MM.1S (cell line): ENCODE results near the gene FAM200B.

Experiments
- DNase-seq: peaks from one replicate; pipeline ENCODE4 v3.0.0-alpha.2; 2015
- H2AFZ ChIP-seq: fragments of 300-600 bp; sonication (generic); 2 replicates; pipeline ENCODE4 v1.6.0; 2016; ENCODE audit warnings: antibody characterized with exemption, low read length
- H3F3A ChIP-seq: fragments of 300-600 bp; sonication (generic); 2 replicates; pipeline ENCODE4 v1.6.1; 2016; ENCODE audit warnings: mild to moderate bottlenecking, antibody characterized with exemption, low read length, moderate library complexity, mixed read lengths; ENCODE audit not compliant: insufficient read depth
- H3K27ac ChIP-seq: fragments of 300-600 bp; sonication (generic); 2 replicates; pipeline ENCODE4 v1.5.1; 2016; ENCODE audit warnings: mild to moderate bottlenecking, low read length
- H3K27me3 ChIP-seq: fragments of 300-600 bp; sonication (generic); replicated peaks from 2 replicates; pipeline ENCODE4 v1.6.0; 2016; ENCODE audit warnings: low read length; ENCODE audit not compliant: insufficient read depth
- H3K36me3 ChIP-seq: fragments of 300-600 bp; sonication (generic); replicated peaks from 2 replicates; pipeline ENCODE4 v1.6.1; 2016; ENCODE audit warnings: mild to moderate bottlenecking, low read length, mixed read lengths; ENCODE audit not compliant: insufficient read depth
- H3K4me1 ChIP-seq: fragments of 300-600 bp; sonication (generic); 2 replicates; pipeline ENCODE4 v1.6.1; 2016; ENCODE audit warnings: low read length, mixed read lengths
- H3K4me2 ChIP-seq: fragments of 300-600 bp; sonication (generic); 2 replicates; pipeline ENCODE4 v1.6.0; 2016; ENCODE audit warnings: low read depth, low read length
- H3K4me3 ChIP-seq: fragments of 300-600 bp; sonication (generic); 2 replicates; pipeline ENCODE4 v1.5.1; 2016; ENCODE audit warnings: low read length, mixed read lengths
- H3K79me2 ChIP-seq: fragments of 300-600 bp; sonication (generic); 2 replicates; pipeline ENCODE4 v1.6.1; 2016; ENCODE audit warnings: mixed run types, low read length, mixed read lengths
- H3K9ac ChIP-seq: fragments of 300-600 bp; sonication (generic); 2 replicates; pipeline ENCODE4 v1.6.1; 2016; ENCODE audit warnings: low read length, mixed read lengths
- H3K9me2 ChIP-seq: fragments of 300-600 bp; sonication (generic); replicated peaks from 2 replicates; pipeline ENCODE4 v1.6.1; 2016; ENCODE audit warnings: mild to moderate bottlenecking, low read length, mixed read lengths; ENCODE audit not compliant: insufficient read depth
- H3K9me3 ChIP-seq: fragments of 300-600 bp; sonication (generic); replicated peaks from 2 replicates; pipeline ENCODE4 v1.6.1; 2016; ENCODE audit warnings: mild to moderate bottlenecking, low read length, mixed read lengths; ENCODE audit not compliant: insufficient read depth
- H4K20me1 ChIP-seq: fragments of 300-600 bp; sonication (generic); 2 replicates; pipeline ENCODE4 v1.6.1; 2016; ENCODE audit warnings: mild to moderate bottlenecking, low read length, moderate library complexity, mixed read lengths; ENCODE audit not compliant: insufficient read depth
- CTCF ChIP-seq: fragments of 300-600 bp; sonication (generic); IDR thresholded peaks from 2 replicates; pipeline ENCODE4 v1.5.1; 2016; ENCODE audit warnings: antibody characterized with exemption, low read length, mixed read lengths
- EZH2 ChIP-seq: fragments of 300-600 bp; sonication (generic); optimal IDR thresholded peaks from 2 replicates; pipeline ENCODE3; 2017; ENCODE audit warnings: low read depth, mild to moderate bottlenecking, antibody characterized with exemption, low read length, mixed read lengths
- EZH2phosphoT487 ChIP-seq: fragments of 300-600 bp; sonication (generic); IDR thresholded peaks from 2 replicates; pipeline ENCODE4 v1.6.1; 2018; ENCODE audit warnings: antibody characterized with exemption, low read length

The FAM200B gene

DNA sequence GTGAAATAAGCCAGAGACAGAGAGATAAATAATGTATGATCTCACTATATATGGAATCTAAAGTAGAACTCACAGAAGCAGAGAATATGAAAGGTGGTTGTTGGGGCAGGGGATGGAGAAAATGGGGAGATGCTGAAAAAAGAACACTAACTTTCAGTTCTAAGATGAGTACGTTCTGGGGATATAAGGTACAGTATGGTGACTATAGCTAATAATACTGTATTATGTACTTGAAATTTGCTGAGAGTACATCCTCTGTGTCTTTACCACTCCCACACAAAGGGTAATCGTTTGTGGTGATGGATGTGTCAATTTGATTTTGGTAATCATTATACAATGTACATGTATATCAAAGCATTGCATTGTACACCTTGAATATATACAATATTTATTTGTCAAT lies 33.0 kb upstream of the FAM200B start:
- Histone ChIP-seq H3K27ac (no peak overlapping the region), H3K4me2 (no peak overlapping the region), H2AFZ (no peak overlapping the region), H3K79me2 (peaks cover 96% of the 10 kb centered on the region), H3K27me3 (no peaks in the 10 kb centered on the region), H3K4me3 (no peak overlapping the region), H3K9ac (no peak overlapping the region), H4K20me1 (no peaks in the 10 kb centered on the region; the same call in 1 of the 2 replicates), H3K9me3 (no peaks in the 10 kb centered on the region), H3K9me2 (no peaks in the 10 kb centered on the region), H3F3A (peaks cover 8% of the 10 kb centered on the region; the same call in 1 of the 2 replicates), H3K36me3 (no peaks in the 10 kb centered on the region), H3K4me1 (peaks cover 34% of the 10 kb centered on the region)
- no peak for DNase-seq
- TF ChIP-seq CTCF = no peak
- no peak for TF ChIP-seq EZH2
- no peak for TF ChIP-seq EZH2phosphoT487

DNA sequence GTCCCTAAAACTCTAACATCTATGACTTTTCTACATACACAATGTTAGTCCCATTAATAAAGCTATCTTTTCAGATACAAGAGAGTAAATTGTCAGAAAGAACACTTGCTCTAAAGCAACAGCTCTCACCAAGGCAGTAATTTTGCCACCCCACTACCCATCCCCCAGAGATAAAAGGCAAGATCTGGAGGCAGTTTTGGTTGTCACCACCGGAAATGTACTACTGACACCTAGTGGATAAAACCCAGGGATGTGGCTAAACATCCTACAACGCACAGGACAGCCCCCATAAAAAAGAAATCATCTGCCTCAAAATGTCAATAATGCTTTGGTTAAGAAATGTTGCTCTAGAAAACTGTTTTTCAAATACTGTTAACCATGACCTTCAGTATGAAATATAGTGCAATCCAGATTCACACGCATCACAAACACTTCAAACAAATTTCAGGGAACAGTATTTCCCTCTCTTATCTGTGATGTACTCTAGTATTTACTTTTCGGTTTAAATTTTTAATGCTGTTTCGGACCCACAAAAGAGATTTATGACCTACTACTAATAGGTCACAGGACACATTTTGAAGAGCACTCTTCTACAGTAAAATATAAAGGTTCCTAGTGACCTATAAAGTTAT lies 31.6 kb upstream of the FAM200B start:
- Histone ChIP-seq H4K20me1 (no peaks in the 10 kb centered on the region; the same call in 1 of the 2 replicates), H3K27ac (no peak overlapping the region)
- DNase-seq = peak; percentile 71

DNA sequence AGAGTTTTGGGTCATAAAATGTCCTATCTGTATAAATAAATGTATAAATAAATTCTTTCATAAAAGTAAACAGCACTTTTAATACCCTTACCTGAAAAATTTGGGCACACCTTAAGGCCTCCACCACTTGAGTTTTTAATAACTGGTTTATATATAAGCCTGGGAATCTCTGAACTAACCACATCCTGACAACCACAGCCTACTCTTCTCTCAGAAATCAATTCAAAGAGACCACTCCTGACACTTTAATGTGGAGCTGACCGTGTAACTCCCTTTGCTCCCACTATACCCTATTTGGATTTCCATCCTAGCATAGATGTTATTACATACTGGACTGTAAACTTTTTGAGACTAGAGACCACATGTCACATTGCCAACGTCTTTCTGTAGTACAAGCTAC lies 30.0 kb upstream of the FAM200B start:
- Histone ChIP-seq H3K36me3 (no peaks in the 10 kb centered on the region), H3K9ac (no peak overlapping the region), H3K27me3 (no peaks in the 10 kb centered on the region), H4K20me1 (no peaks in the 10 kb centered on the region; the same call in 1 of the 2 replicates), H3K9me2 (no peaks in the 10 kb centered on the region), H3K4me2 (peak overlapping the region; percentile 98), H3K9me3 (no peaks in the 10 kb centered on the region), H3K27ac (no peak overlapping the region), H3K79me2 (peaks cover 80% of the 10 kb centered on the region), H3K4me1 (peaks cover 34% of the 10 kb centered on the region), H3F3A (peaks cover 31% of the 10 kb centered on the region), H2AFZ (no peak overlapping the region), H3K4me3 (peak overlapping the region; percentile 16; the same call in 1 of the 2 replicates)
- DNase-seq = no peak
- TF ChIP-seq EZH2phosphoT487 (no peak), EZH2 (no peak), CTCF (no peak)

More for the DNA sequence above, 31.6 kb upstream of the FAM200B start:
- Histone ChIP-seq H3K9ac (no peak overlapping the region), H3K4me3 (no peak overlapping the region), H3K36me3 (no peaks in the 10 kb centered on the region), H3K27me3 (no peaks in the 10 kb centered on the region), H3K4me1 (peaks cover 34% of the 10 kb centered on the region), H3K9me3 (no peaks in the 10 kb centered on the region), H3K9me2 (no peaks in the 10 kb centered on the region), H3F3A (peaks cover 18% of the 10 kb centered on the region), H3K79me2 (peaks cover 94% of the 10 kb centered on the region), H2AFZ (no peak overlapping the region), H3K4me2 (peak overlapping the region; percentile 32; the same call in 1 of the 2 replicates)
- TF ChIP-seq CTCF (peak; percentile 81), EZH2phosphoT487 (no peak), EZH2 (no peak)
